ENCODE results near the gene NSUN5. TPM values are rescaled to one million over a fixed set of nuclear protein-coding genes. Genes with fewer than 3 reads are reported as not detected.

Gene NSUN5
- polyA plus RNA-seq, 3 donors, result 28.6 to 37.7 (median 31.3) TPM

DNA sequence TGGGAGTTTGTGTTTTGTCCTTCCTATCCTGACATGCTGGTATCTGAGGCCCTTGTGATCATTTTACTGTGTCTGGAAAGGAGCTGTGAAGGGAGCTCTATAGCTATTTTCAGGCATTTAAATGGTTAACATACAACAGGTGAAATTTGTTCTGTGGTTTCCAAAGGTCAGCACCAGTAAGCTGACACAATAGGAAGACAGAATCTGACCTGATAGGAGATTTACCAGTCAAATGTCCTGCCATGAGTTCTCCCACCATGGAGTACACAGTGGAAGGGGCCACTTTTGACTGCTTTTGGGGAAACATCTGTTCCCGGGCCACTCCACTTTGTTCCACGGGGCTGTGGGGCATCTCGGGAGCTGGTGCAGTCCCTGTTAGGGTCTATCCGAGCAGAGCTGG, 36.9 kb upstream of the NSUN5 start:
- intact Hi-C loops (cut with micrococcal nuclease), result no loop called here
- Mint-ChIP-seq H3K27ac (no peak overlapping the region), H3K27me3 (ENCODE audit: low read depth in 3 of 3) (peaks cover 8 to 15% (median 12%) of the 10 kb centered on the region in 3 donors), H3K4me1 (peaks cover 14% of the 10 kb centered on the region), H3K36me3 (no peaks in the 10 kb centered on the region), H3K4me3 (no peak overlapping the region), H3K9me3 (no peaks in the 10 kb centered on the region)
- Histone ChIP-seq H3K79me2 (ENCODE audit: insufficient read depth, low read length) (no peaks in the 10 kb centered on the region), H3K4me2 (replicated peaks; ENCODE audit: extremely low read depth, low read length, poor library complexity, severe bottlenecking) (no peak overlapping the region), H3K4me3 (replicated peaks in 1 of 3; ENCODE audit: low read depth in 2 of 3, low read length in 3 of 3) (no peak overlapping the region), H3K9me3 (replicated peaks in 1 of 2; ENCODE audit: control insufficient read depth in 1 of 2, insufficient read depth in 1 of 2, low read length in 2 of 2) (no peaks in the 10 kb centered on the region), H4K20me1 (ENCODE audit: insufficient read depth, low read length) (no peaks in the 10 kb centered on the region), H3K27me3 (ENCODE audit: control insufficient read depth in 2 of 2, insufficient read depth in 2 of 2, low read length in 2 of 2) (no peaks in the 10 kb centered on the region), H3K4me1 (ENCODE audit: control insufficient read depth in 1 of 2, insufficient read depth in 2 of 2, low read length in 2 of 2) (peaks cover 7 to 8% of the 10 kb centered on the region in 2 donors), H3K36me3 (replicated peaks in 1 of 2; ENCODE audit: control insufficient read depth in 1 of 2, insufficient read depth in 2 of 2, low read length in 2 of 2) (no peaks in the 10 kb centered on the region), H3K9ac (ENCODE audit: insufficient read depth, low read length, poor library complexity, severe bottlenecking) (no peak overlapping the region), H2AFZ (ENCODE audit: insufficient read depth, low read depth, low read length, poor library complexity, severe bottlenecking) (peak overlapping the region; percentile 17), H3K27ac (ENCODE audit: low read depth in 1 of 2, low read length in 2 of 2) (no peak overlapping the region)
- 0% methylated on average over 1 of the region's 4 CpGs for WGBS (ENCODE audit: insufficient coverage)
- TF ChIP-seq, protein P1, sequence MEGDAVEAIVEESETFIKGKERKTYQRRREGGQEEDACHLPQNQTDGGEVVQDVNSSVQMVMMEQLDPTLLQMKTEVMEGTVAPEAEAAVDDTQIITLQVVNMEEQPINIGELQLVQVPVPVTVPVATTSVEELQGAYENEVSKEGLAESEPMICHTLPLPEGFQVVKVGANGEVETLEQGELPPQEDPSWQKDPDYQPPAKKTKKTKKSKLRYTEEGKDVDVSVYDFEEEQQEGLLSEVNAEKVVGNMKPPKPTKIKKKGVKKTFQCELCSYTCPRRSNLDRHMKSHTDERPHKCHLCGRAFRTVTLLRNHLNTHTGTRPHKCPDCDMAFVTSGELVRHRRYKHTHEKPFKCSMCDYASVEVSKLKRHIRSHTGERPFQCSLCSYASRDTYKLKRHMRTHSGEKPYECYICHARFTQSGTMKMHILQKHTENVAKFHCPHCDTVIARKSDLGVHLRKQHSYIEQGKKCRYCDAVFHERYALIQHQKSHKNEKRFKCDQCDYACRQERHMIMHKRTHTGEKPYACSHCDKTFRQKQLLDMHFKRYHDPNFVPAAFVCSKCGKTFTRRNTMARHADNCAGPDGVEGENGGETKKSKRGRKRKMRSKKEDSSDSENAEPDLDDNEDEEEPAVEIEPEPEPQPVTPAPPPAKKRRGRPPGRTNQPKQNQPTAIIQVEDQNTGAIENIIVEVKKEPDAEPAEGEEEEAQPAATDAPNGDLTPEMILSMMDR (IDR thresholded peaks at IDR 0.05), result no peak
- DNase-seq, result no peak

DNA sequence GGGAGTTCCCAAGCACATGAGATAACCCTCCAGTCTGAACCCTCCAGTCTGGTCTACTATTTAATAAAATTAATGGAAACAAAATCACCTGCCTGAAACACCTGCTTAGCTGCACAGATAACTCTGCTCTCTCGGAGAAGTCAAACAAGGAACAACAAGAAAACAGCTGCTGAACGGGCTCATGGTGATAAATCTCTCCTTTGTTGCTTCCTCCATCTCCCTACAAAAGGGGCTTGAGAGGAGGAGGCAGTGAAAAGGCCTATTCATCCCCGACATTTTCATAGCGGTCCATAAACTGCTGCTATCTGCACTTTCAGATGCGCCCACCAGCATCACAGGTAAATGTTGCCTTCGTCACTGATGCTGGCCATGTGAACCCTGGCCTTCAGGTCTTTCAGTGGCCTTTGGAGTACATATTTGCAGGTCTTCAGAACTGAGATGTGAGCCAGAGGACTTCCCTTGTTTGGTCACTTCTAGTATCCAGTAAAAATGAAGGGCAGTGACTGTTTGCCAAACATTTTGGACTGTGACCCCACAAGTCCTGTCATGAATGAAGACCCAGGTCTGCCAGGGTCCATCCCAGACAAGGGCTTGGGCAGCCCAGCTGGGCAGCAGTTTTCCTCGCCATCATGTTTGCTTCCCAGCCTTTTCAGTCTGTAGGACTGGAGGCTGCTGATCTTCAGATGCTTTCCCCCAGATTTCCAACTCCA, 35.2 kb upstream of the NSUN5 start:
- Histone ChIP-seq H4K20me1 (ENCODE audit: insufficient read depth, low read length) (no peaks in the 10 kb centered on the region), H3K36me3 (replicated peaks in 1 of 2; ENCODE audit: control insufficient read depth in 1 of 2, insufficient read depth in 2 of 2, low read length in 2 of 2) (no peaks in the 10 kb centered on the region), H3K27ac (ENCODE audit: low read depth in 1 of 2, low read length in 2 of 2) (no peak overlapping the region), H3K4me2 (replicated peaks; ENCODE audit: extremely low read depth, low read length, poor library complexity, severe bottlenecking) (no peak overlapping the region), H3K9ac (ENCODE audit: insufficient read depth, low read length, poor library complexity, severe bottlenecking) (no peak overlapping the region), H2AFZ (ENCODE audit: insufficient read depth, low read depth, low read length, poor library complexity, severe bottlenecking) (no peak overlapping the region), H3K4me1 (ENCODE audit: control insufficient read depth in 1 of 2, insufficient read depth in 2 of 2, low read length in 2 of 2) (peaks cover 7 to 8% of the 10 kb centered on the region in 2 donors), H3K79me2 (ENCODE audit: insufficient read depth, low read length) (no peaks in the 10 kb centered on the region), H3K27me3 (ENCODE audit: control insufficient read depth in 2 of 2, insufficient read depth in 2 of 2, low read length in 2 of 2) (no peaks in the 10 kb centered on the region), H3K4me3 (replicated peaks in 1 of 3; ENCODE audit: low read depth in 2 of 3, low read length in 3 of 3) (no peak overlapping the region), H3K9me3 (replicated peaks in 1 of 2; ENCODE audit: control insufficient read depth in 1 of 2, insufficient read depth in 1 of 2, low read length in 2 of 2) (no peaks in the 10 kb centered on the region)
- WGBS (ENCODE audit: insufficient coverage), result 92% methylated on average over 5 of the region's 7 CpGs
- Mint-ChIP-seq H3K27ac (no peak overlapping the region), H3K4me3 (no peak overlapping the region), H3K9me3 (no peaks in the 10 kb centered on the region), H3K27me3 (ENCODE audit: low read depth in 3 of 3) (peaks cover 10 to 23% (median 12%) of the 10 kb centered on the region in 3 donors), H3K4me1 (peaks cover 14% of the 10 kb centered on the region), H3K36me3 (no peaks in the 10 kb centered on the region)
- intact Hi-C loops (cut with micrococcal nuclease), result no loop called here
- TF ChIP-seq, protein P1 (IDR thresholded peaks at IDR 0.05), result no peak
- no peak for DNase-seq
